Endothelial cell of umbilical vein (primary cell): ENCODE data around the gene PRSS58. TPM values are rescaled to one million over a fixed set of nuclear protein-coding genes. Genes with fewer than 3 reads are reported as not detected.

Experiments used
- BruUV-seq: library from RNA; stranded (reverse); fragments of 400-500 nt; replicated peaks from 2 replicates; lab custom pipeline; 2021; lab: Mats Ljungman, UMichigan
- CTCF ChIA-PET: fragments of 300-600, 350-600 bp; sonication (Branson Sonifier 250); formaldehyde crosslinking; loops from one replicate; lab custom pipeline; 2021; ENCODE audit warnings: antibody characterized with exemption, inconsistent platforms; lab: Charles Lee
- POLR2A ChIA-PET: fragments of 300-600, 350-600 bp; sonication (Branson Sonifier 250); formaldehyde crosslinking; loops from one replicate; lab custom pipeline; 2021; ENCODE audit warnings: antibody characterized with exemption, inconsistent platforms; lab: Charles Lee
- DNase-seq: peaks from one replicate; pipeline ENCODE4 v3.0.0-alpha.2; 2011; ENCODE audit warnings: low read depth, low spot score
- FAIRE-seq: peaks from 2 replicates; lab custom pipeline; 2011; peaks lifted over from hg19 to GRCh38; lab: Jason Lieb, UNC
- H2AFZ ChIP-seq: 2 replicates; pipeline ENCODE4 v1.6.0; 2012; ENCODE audit warnings: low read depth, low read length, control low read depth, inconsistent platforms
- H3K27ac ChIP-seq: 2 replicates; pipeline ENCODE4 v1.5.1; 2011; ENCODE audit warnings: low read depth, mild to moderate bottlenecking, control low read depth, low read length, moderate library complexity; ENCODE audit not compliant: insufficient read depth
- H3K27me3 ChIP-seq, 2 experiments: 2 replicates each; pipeline versions ENCODE4 v1.6.0 to v1.6.1; 2011; ENCODE audit warnings: low read length in 2 of 2, mixed read lengths in 1 of 2; ENCODE audit not compliant: control insufficient read depth in 2 of 2, insufficient read depth in 2 of 2
- H3K36me3 ChIP-seq, 2 experiments: 2 replicates in 1 of 2; 3 replicates in 1 of 2; pipeline ENCODE4 v1.5.1; 2011; ENCODE audit warnings: low read length in 2 of 2, mild to moderate bottlenecking in 1 of 2, moderate library complexity in 1 of 2; ENCODE audit not compliant: control insufficient read depth in 2 of 2, insufficient read depth in 2 of 2; ENCODE audit errors: extremely low read depth in 1 of 2
- H3K4me1 ChIP-seq: 3 replicates; pipeline ENCODE4 v1.5.1; 2011; ENCODE audit warnings: mild to moderate bottlenecking, low read length; ENCODE audit not compliant: control insufficient read depth, insufficient read depth; ENCODE audit errors: extremely low read depth
- H3K4me2 ChIP-seq: 2 replicates; pipeline ENCODE4 v1.6.1; 2011; ENCODE audit warnings: low read length, control low read depth, mixed read lengths; ENCODE audit not compliant: insufficient read depth
- H3K4me3 ChIP-seq, 3 experiments: fragments of 200-600 bp in 1 of 3; sonication (generic), shearing (Covaris generic) in 1 of 3; replicated peaks in 1 of 3; 2 replicates each; pipeline ENCODE4 v1.5.1; 2011 to 2016; ENCODE audit warnings: control low read depth in 3 of 3, low read length in 3 of 3, mild to moderate bottlenecking in 2 of 3, inconsistent platforms in 1 of 3, low read depth in 1 of 3, moderate library complexity in 1 of 3; ENCODE audit not compliant: insufficient read depth in 1 of 3
- H3K79me2 ChIP-seq: 2 replicates; pipeline ENCODE4 v1.6.0; 2012; ENCODE audit warnings: low read length, inconsistent platforms; ENCODE audit not compliant: control insufficient read depth, insufficient read depth
- H3K9ac ChIP-seq: replicated peaks from 2 replicates; pipeline ENCODE3; 2011; ENCODE audit warnings: low read length, control low read depth; ENCODE audit not compliant: insufficient read depth; ENCODE audit errors: extremely low read depth
- H3K9me1 ChIP-seq: replicated peaks from 3 replicates; pipeline ENCODE4 v1.6.0; 2011; ENCODE audit warnings: mild to moderate bottlenecking, low read length; ENCODE audit not compliant: control insufficient read depth, insufficient read depth; ENCODE audit errors: extremely low read depth
- H3K9me3 ChIP-seq: replicated peaks from 2 replicates; pipeline ENCODE4 v1.5.1; 2012; ENCODE audit warnings: low read length, inconsistent platforms; ENCODE audit not compliant: control insufficient read depth, insufficient read depth
- H4K20me1 ChIP-seq: replicated peaks from 2 replicates; pipeline ENCODE3; 2011; ENCODE audit warnings: mild to moderate bottlenecking, low read length; ENCODE audit not compliant: control insufficient read depth, insufficient read depth; ENCODE audit errors: extremely low read depth
- EZH2 ChIP-seq: IDR thresholded peaks from 2 replicates; pipeline ENCODE4 v1.6.1; 2012; ENCODE audit warnings: borderline replicate concordance, low read depth, mild to moderate bottlenecking, moderate library complexity, low read length, inconsistent platforms; ENCODE audit not compliant: severe bottlenecking
- FOS ChIP-seq: IDR thresholded peaks from 2 replicates; pipeline ENCODE4 v1.6.1; 2011; ENCODE audit warnings: mild to moderate bottlenecking, low read length, moderate library complexity, borderline replicate concordance; ENCODE audit not compliant: insufficient read depth
- JUN ChIP-seq: IDR thresholded peaks from 2 replicates; pipeline ENCODE4 v1.6.1; 2011; ENCODE audit warnings: borderline replicate concordance, low read depth; ENCODE audit not compliant: insufficient read length, insufficient read depth
- MYC ChIP-seq: IDR thresholded peaks from one replicate; pipeline ENCODE4 v1.6.1; 2011; ENCODE audit warnings: mild to moderate bottlenecking, low read depth, low read length
- POLR2AphosphoS5 ChIP-seq: IDR thresholded peaks from 2 replicates; pipeline ENCODE4 v1.6.1; 2012; ENCODE audit warnings: low read depth, mild to moderate bottlenecking, control low read depth, low read length, moderate library complexity; ENCODE audit not compliant: insufficient read depth
- dilution Hi-C: fragments of 300-500 bp; cut with MboI; formaldehyde crosslinking; loops from one replicate; pipeline ENCODE4 v1.15.0; 2019; ENCODE audit warnings: low sequenced_read_pairs; ENCODE audit not compliant: extremely low pct_ligation_motif_present
- intact Hi-C: fragments of 100-400 bp; cut with micrococcal nuclease; formaldehyde crosslinking; loops from one replicate; pipeline ENCODE4 v1.10.0; 2022
- polyA plus RNA-seq, 4 experiments: library from polyadenylated mRNA; depleted of rRNA in 3 of 4; stranded (reverse) in 3 of 4; unstranded in 1 of 4; fragments of >200 nt; gene quantifications; 2 replicates each; pipeline versions ENCODE4 v1.2.1 to v1.2.3, GENCODE V29; 2011 to 2012; ENCODE audit warnings: missing spikeins in 1 of 4
- total RNA-seq: library from RNA; stranded (reverse); gene quantifications from 2 replicates; pipeline ENCODE4 v1.2.3, GENCODE V29; 2021
- TF ChIP-seq, protein P1 (sequence below), 2 donors: IDR thresholded peaks; 1 replicate in 1 of 2; 2 replicates in 1 of 2; pipeline ENCODE4 v1.5.1; 2011; ENCODE audit warnings: low read length in 2 of 2, mild to moderate bottlenecking in 2 of 2, moderate library complexity in 2 of 2, control low read depth in 1 of 2, inconsistent platforms in 1 of 2, low read depth in 1 of 2; ENCODE audit not compliant: insufficient read depth in 1 of 2; ENCODE audit errors: extremely low read depth in 1 of 2
- TF ChIP-seq, protein P2 (sequence below): IDR thresholded peaks from 2 replicates; pipeline ENCODE4 v1.6.1; 2011; ENCODE audit not compliant: insufficient read depth, insufficient read length

The PRSS58 gene
- total and polyA plus RNA-seq, 2 donors (not counting 3 experiments of a cell fraction or from before 2014, with no cell fraction given), result not detected

DNA sequence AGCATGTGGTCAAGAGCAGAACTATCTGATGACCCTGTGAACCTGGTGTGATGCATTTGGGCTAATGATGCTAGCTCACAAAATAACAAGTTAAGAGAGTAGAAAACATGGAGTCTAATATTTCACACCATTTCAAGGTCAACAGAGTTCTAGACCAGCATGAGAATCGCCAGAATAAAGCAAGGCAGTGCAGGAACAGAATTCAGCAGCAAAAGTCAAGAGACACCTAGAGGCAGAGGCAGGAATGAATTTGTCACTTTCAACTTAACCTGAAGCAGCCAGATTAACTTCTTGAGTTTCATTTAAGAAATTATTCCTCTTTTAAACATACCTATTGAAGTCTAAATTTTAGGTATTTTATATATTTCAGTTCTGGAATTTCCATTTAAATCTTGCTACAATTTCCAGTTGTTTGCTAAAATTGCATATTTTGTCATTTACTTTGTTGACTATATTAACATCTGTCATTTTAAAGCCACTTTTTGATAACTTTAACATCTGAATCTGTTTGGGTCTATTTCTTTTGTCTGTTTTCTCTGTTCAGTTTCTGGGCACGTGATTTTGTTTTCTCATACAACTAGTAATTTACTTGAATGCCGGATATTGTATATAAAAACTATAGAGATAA is 44.2 kb upstream of the PRSS58 start:
- ChIA-PET CTCF (interaction anchor here (1.2 to 1.4 kb wide), 2 partner anchors 18 to 40 kb away, joined by 3 to 5 read pairs; no protein-coding TSS in a partner anchor), POLR2A (no interaction called here)
- Histone ChIP-seq H3K4me1 (no peaks in the 10 kb centered on the region), H3K4me3 (no peak overlapping the region), H3K27ac (no peak overlapping the region), H4K20me1 (no peaks in the 10 kb centered on the region), H3K79me2 (no peaks in the 10 kb centered on the region), H3K36me3 (no peaks in the 10 kb centered on the region), H3K9ac (no peak overlapping the region), H3K9me3 (no peaks in the 10 kb centered on the region), H2AFZ (no peak overlapping the region), H3K9me1 (no peaks in the 10 kb centered on the region), H3K4me2 (no peak overlapping the region), H3K27me3 (no peaks in the 10 kb centered on the region)
- no peak for TF ChIP-seq JUN
- no peak for TF ChIP-seq EZH2
- no peak for TF ChIP-seq POLR2AphosphoS5
- TF ChIP-seq, protein P1, sequence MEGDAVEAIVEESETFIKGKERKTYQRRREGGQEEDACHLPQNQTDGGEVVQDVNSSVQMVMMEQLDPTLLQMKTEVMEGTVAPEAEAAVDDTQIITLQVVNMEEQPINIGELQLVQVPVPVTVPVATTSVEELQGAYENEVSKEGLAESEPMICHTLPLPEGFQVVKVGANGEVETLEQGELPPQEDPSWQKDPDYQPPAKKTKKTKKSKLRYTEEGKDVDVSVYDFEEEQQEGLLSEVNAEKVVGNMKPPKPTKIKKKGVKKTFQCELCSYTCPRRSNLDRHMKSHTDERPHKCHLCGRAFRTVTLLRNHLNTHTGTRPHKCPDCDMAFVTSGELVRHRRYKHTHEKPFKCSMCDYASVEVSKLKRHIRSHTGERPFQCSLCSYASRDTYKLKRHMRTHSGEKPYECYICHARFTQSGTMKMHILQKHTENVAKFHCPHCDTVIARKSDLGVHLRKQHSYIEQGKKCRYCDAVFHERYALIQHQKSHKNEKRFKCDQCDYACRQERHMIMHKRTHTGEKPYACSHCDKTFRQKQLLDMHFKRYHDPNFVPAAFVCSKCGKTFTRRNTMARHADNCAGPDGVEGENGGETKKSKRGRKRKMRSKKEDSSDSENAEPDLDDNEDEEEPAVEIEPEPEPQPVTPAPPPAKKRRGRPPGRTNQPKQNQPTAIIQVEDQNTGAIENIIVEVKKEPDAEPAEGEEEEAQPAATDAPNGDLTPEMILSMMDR (IDR thresholded peaks at IDR 0.05; ENCODE audit: extremely low read depth in 1 of 2, insufficient read depth in 1 of 2, low read depth in 1 of 2, low read length in 2 of 2), result peak in 1 of 2 donors; percentile 32
- TF ChIP-seq FOS, result no peak
- TF ChIP-seq MYC, result no peak
- TF ChIP-seq, protein P2, sequence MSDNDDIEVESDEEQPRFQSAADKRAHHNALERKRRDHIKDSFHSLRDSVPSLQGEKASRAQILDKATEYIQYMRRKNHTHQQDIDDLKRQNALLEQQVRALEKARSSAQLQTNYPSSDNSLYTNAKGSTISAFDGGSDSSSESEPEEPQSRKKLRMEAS, result no peak
- dilution Hi-C loops, result no loop called here
- intact Hi-C loops, result loop anchor here (1.0 kb wide), 1 partner anchor 326 kb away; no protein-coding TSS in a partner anchor
- no TSS peak for BruUV-seq
- peak; percentile 66 for FAIRE-seq
- DNase-seq, result no peak
